Measurements from ENCODE around the gene NUDT1. TPM values are rescaled to one million over a fixed set of nuclear protein-coding genes. Genes with fewer than 3 reads are reported as not detected.

Gene NUDT1
- total RNA-seq, 2 donors from 2014 or later, result 56.0 to 84.7 TPM

DNA sequence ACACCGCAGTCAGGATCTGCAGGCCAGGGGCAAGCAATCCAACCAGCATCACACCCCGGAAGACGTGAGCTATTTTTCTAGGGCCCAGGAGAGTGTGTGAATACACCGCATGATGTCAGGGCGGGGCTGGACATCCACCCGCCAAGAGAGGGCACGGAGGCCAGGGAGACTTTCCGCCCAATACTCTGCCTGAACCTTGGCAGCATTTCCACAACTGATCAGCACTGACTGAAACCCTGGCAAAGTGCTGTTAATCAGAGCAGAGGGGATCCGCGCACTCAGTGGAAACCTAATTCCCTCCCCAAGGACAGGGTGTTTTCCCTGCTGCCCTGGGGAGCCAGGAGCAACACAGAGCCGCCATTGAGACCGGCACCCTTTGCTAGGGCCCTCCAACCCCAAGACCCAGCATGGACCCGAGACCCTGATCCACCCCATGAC is 17.5 kb upstream of the NUDT1 start:
- H3K36me3 ChIP-seq (ENCODE audit: control insufficient read depth, insufficient read depth, low read length), result peaks cover 67% of the 10 kb centered on the region
- H3K4me3 ChIP-seq (ENCODE audit: low read length), result no peak overlapping the region
- no peaks in the 10 kb centered on the region for H3K9me3 ChIP-seq (ENCODE audit: control insufficient read depth, low read length)
- Mint-ChIP-seq H3K36me3 (ENCODE audit: low read depth) (peaks cover 60% of the 10 kb centered on the region), H3K27me3 (ENCODE audit: insufficient read depth) (no peaks in the 10 kb centered on the region), H3K4me1 (peaks cover 5% of the 10 kb centered on the region), H3K9me3 (no peaks in the 10 kb centered on the region), H3K27ac (peak overlapping the region; percentile 66), H3K4me3 (no peak overlapping the region)
- TF ChIP-seq, protein P1, sequence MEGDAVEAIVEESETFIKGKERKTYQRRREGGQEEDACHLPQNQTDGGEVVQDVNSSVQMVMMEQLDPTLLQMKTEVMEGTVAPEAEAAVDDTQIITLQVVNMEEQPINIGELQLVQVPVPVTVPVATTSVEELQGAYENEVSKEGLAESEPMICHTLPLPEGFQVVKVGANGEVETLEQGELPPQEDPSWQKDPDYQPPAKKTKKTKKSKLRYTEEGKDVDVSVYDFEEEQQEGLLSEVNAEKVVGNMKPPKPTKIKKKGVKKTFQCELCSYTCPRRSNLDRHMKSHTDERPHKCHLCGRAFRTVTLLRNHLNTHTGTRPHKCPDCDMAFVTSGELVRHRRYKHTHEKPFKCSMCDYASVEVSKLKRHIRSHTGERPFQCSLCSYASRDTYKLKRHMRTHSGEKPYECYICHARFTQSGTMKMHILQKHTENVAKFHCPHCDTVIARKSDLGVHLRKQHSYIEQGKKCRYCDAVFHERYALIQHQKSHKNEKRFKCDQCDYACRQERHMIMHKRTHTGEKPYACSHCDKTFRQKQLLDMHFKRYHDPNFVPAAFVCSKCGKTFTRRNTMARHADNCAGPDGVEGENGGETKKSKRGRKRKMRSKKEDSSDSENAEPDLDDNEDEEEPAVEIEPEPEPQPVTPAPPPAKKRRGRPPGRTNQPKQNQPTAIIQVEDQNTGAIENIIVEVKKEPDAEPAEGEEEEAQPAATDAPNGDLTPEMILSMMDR (conservative IDR thresholded peaks at IDR 0.05), result no peak
- H3K27me3 ChIP-seq (ENCODE audit: control insufficient read depth, insufficient read depth, low read length, poor library complexity, severe bottlenecking), result no peaks in the 10 kb centered on the region
- no peak overlapping the region for H3K9ac ChIP-seq (ENCODE audit: extremely low read depth, low read length, poor library complexity, severe bottlenecking)
- no peaks in the 10 kb centered on the region for H3K4me1 ChIP-seq (ENCODE audit: control insufficient read depth, insufficient read depth, low read length)
- DNase-seq, result no peak
- H3K27ac ChIP-seq (ENCODE audit: low read depth, low read length), result no peak overlapping the region
- WGBS, 2 experiments (ENCODE audit: insufficient coverage in 1 of 2, insufficient read length in 1 of 2), result 96 to 98% methylated on average over 8 to 13 of the region's 13 CpGs

DNA sequence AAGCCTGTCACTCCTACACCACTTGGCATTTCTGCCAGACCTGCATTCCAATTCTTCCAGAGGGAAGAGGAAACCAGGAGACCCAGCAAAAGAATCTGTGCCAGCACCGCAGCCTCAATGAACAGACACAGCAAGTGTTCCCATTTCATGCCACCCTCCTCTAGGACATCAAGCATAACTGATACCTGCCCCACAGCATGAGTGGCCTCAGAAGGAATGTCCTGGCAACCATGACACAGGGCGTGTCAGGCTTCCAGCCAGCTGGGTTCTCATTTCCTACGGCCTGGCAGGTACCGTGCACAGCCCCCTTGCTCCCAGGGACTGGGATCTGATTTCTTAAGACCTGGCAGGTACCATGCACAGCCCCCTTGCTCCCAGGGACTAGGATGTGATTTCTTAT is 17.1 kb upstream of the NUDT1 start:
- no peaks in the 10 kb centered on the region for H3K27me3 Mint-ChIP-seq (ENCODE audit: insufficient read depth)
- no peak overlapping the region for H3K27ac Mint-ChIP-seq
- WGBS, 2 experiments (ENCODE audit: insufficient coverage in 1 of 2, insufficient read length in 1 of 2), result 94% methylated on average over 4 of the region's 4 CpGs
- Histone ChIP-seq H3K36me3 (ENCODE audit: control insufficient read depth, insufficient read depth, low read length) (peaks cover 72% of the 10 kb centered on the region), H3K27ac (ENCODE audit: low read depth, low read length) (no peak overlapping the region), H3K9ac (ENCODE audit: extremely low read depth, low read length, poor library complexity, severe bottlenecking) (no peak overlapping the region), H3K9me3 (ENCODE audit: control insufficient read depth, low read length) (no peaks in the 10 kb centered on the region), H3K4me3 (ENCODE audit: low read length) (no peak overlapping the region), H3K27me3 (ENCODE audit: control insufficient read depth, insufficient read depth, low read length, poor library complexity, severe bottlenecking) (no peaks in the 10 kb centered on the region), H3K4me1 (ENCODE audit: control insufficient read depth, insufficient read depth, low read length) (no peaks in the 10 kb centered on the region)
- no peak for DNase-seq
- no peak overlapping the region for H3K4me3 Mint-ChIP-seq
- H3K36me3 Mint-ChIP-seq (ENCODE audit: low read depth), result peaks cover 64% of the 10 kb centered on the region
- H3K9me3 Mint-ChIP-seq, result no peaks in the 10 kb centered on the region
- peaks cover 5% of the 10 kb centered on the region for H3K4me1 Mint-ChIP-seq
- TF ChIP-seq, protein P1 (conservative IDR thresholded peaks at IDR 0.05), result no peak

DNA sequence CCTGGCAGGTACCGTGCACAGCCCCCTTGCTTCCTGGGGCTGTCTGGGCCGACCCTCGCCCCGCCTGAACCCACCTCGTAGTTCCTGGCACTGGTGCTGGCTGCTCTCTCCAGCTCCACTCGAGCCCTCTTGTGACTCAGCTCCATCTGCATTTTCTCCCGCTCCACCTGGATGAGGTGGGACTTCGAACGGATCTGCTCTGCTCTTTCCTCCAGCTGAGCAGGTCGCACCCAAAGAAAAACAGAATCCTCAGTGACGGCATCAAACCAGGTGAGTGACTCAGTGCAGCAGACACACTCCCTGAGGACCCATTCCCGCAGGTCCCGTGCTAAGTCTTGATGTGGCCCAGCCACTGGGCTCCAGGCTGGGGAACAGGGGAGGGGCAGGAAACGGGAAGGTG is 16.7 kb upstream of the NUDT1 start:
- Histone ChIP-seq H3K36me3 (ENCODE audit: control insufficient read depth, insufficient read depth, low read length) (peaks cover 73% of the 10 kb centered on the region), H3K27ac (ENCODE audit: low read depth, low read length) (no peak overlapping the region), H3K27me3 (ENCODE audit: control insufficient read depth, insufficient read depth, low read length, poor library complexity, severe bottlenecking) (no peaks in the 10 kb centered on the region), H3K9me3 (ENCODE audit: control insufficient read depth, low read length) (no peaks in the 10 kb centered on the region), H3K4me3 (ENCODE audit: low read length) (no peak overlapping the region), H3K9ac (ENCODE audit: extremely low read depth, low read length, poor library complexity, severe bottlenecking) (no peak overlapping the region), H3K4me1 (ENCODE audit: control insufficient read depth, insufficient read depth, low read length) (no peaks in the 10 kb centered on the region)
- Mint-ChIP-seq H3K36me3 (ENCODE audit: low read depth) (peaks cover 68% of the 10 kb centered on the region), H3K4me3 (no peak overlapping the region), H3K27ac (no peak overlapping the region), H3K9me3 (no peaks in the 10 kb centered on the region), H3K4me1 (peaks cover 5% of the 10 kb centered on the region), H3K27me3 (ENCODE audit: insufficient read depth) (no peaks in the 10 kb centered on the region)
- TF ChIP-seq, protein P1 (conservative IDR thresholded peaks at IDR 0.05), result no peak
- WGBS, 2 experiments (ENCODE audit: insufficient coverage in 1 of 2, insufficient read length in 1 of 2), result 96 to 99% methylated on average over 12 to 14 of the region's 14 CpGs
- DNase-seq, result no peak

Measured in endodermal cell (in vitro differentiated cells).